ENCODE data around the gene DEPDC1B. TPM values are rescaled to one million over a fixed set of nuclear protein-coding genes. Genes with fewer than 3 reads are reported as not detected.
"Not testable (repeated sequence)": the region's sequence is repeated elsewhere in the genome, so short reads cannot be mapped to it uniquely, and the experiment has no call there.

Gene DEPDC1B
- total RNA-seq, 2 donors from 2014 or later = 0.47 TPM; not detected in 1

DNA sequence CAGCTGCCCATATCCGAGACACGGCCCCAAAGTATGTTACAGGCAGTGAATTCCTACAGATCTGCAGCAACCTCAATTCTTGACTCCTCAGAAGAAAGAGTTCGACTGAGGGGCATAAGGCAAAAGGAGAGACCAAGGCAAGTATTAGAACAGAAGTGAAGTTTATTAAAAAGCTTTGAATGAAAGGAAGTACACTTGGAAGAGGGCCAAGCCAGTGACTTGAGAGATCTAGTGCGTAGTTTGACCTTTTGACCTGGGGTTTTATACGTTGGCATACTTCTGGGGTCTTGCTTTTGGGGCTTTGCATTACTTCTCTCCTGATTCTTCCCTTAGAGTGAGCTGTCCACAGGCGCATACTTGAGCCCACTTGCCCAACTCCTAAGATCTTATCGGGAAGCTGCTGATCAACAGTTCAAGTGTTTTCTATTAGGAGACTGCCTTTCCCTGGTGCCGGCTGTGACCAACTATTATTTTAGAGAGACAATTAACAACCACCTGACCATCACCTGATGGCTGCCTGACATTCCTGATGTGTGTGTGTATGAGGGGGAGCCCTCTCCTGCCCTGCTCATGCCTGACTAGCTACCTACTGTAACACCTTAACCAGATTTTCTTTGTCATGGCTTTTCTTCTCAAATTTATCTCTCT, 1.5 kb upstream of the DEPDC1B start:
- intact Hi-C loops (cut with DNase I) = no loop called here
- DNase-seq (no peak), ATAC-seq (no peak)

- DNase-seq (no peak), ATAC-seq (peak; percentile 20 to 60)
- intact Hi-C loops (cut with DNase I) = no loop called here
Measured at GRCh38 chr5:60700416-60700757, 421 bp upstream of the DEPDC1B start.

DNA sequence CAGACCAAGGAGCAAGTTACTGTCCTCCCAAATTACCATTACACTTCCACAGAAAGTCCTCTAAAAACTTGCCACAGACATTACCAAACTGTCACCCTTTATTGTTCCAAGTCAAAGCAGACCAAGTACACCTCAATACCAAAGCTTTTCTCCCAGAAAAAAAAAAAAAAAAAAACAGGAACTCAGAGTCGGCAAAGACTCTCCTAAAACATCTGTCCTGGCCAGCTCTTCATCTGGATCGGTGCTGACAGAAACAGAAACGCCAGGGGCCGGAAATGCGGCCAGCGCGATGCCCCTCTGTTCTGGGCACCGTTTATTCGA, 718 bp downstream of the DEPDC1B start:
- ATAC-seq = peak; percentile 1 to 5
- intact Hi-C loops (cut with DNase I) = no loop called here
- no peak for DNase-seq

DNA sequence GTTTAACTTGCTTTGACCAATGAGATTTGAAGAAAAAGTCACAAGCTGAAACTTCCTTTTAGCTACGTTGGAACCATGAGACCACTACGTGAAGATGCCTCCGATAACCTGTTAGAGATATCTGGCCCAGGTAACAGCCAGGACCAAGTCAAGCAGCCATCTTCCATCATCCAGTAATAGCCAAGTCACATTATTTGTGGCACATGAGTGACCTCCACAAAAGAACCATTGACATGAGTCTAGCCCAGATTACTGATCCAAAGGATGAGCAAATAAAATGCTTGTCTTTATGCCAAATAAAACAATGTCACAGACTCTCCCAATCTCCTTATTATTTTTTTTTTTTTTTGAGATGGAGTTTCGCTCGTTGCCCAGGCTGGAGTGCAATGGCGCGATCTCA, 1.6 kb downstream of the DEPDC1B start:
- ATAC-seq (no peak), DNase-seq (no peak)
- intact Hi-C loops (cut with DNase I) = no loop called here

GRCh38 chr5:60690326-60690725, 9.6 kb downstream of the DEPDC1B start:
- DNase-seq (no peak), ATAC-seq (no peak)
- intact Hi-C loops (cut with DNase I) = no loop called here

DNA sequence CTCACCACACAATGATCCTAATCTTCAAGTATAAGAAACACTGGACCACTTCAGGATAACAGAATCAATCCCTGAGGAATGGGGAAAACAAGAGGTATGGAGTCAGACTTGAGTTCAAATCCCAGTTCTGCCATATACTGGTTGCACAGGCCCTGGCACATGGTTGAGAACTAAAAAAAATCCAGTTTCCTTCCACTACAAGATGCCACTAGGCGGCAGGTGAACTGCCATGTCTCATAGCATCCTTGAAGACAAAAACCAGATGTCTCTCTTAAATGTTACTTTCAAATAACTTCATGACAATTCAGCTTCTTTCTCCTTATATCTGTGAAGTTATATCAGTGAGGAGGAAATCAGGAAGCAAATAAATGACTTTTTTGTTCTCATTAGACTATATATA, 11.0 kb downstream of the DEPDC1B start:
- intact Hi-C loops (cut with DNase I) = no loop called here
- ATAC-seq (no peak), DNase-seq (no peak)

DNA sequence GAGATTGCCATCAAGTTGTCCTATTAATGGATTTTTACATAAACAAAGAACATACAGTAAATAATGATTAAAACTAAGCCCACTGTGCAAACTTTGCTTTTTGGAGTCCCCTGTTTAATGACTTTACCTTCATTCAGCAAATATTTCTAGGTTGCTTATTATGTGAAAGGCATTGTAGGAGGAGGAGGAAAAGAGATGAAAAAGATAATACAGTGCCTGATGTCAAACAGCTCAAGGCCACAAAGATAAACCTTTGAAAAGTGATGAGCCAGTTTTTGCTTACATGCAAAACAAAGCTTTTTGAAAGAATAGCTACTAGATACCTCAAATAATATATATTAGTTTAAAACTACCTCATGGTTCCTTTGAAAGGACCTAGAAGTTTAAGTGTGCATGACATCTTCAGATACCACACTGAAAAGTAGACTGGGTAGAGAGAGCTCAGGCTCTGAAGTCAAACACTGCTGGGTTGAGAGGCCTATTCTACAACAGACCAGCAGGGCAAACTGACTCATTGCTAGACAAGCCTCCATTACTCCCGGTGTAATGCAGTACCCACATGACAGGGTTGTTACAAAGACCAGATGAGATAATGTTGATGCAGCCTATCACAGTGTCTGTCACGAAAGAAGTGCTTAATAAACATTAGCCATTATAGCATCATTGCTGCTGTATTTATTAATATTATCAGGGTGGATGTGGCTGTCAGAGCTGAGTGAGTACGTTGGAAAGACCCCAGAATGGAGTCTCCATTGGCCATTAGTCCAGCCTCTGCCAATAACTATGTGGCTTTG, 11.8 kb downstream of the DEPDC1B start:
- no peak for DNase-seq

DNA sequence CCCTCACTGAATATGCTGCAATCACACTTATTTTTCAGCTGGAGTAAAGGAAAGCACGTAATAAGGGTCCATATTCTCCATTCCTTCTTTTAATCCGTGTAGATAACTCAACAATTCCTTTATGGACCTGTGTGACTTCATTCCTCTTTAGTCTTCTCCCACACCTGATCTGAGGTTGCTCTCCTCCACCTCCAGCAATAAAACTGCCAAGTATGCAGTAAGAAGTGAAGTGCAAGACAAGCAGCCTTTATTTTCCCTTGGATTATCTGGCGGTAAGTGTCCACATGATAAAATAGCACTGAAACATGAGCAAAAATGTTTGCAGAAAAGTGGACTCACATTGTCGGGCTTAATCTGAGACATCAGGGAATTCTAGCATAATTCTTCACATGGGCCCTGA, 13.8 kb downstream of the DEPDC1B start:
- ATAC-seq = no peak
- intact Hi-C loops (cut with DNase I) = no loop called here
- no peak for DNase-seq

More for the DNA sequence above, 11.8 kb downstream of the DEPDC1B start:
- intact Hi-C loops (cut with DNase I) = no loop called here
- no peak for ATAC-seq

DNA sequence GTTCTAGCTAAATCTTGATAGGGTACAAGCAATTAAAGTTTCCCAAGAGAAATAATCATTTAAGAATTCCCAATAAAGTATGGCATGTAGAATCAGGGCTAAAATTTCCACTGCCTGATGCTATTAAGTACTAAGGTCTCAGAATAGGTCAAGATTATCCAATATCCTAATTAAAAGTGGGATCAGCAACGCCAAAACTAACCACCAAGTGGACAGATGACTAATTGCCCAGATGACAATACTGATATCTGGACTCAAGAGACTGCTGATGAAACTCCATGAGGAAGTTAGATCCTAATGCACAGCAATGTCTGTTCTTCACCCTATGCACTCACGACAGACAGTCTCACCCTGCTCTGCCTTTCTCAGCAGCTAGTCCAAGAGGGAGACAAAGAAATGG, 14.3 kb downstream of the DEPDC1B start:
- no peak for DNase-seq
- intact Hi-C loops (cut with DNase I) = no loop called here
- ATAC-seq = no peak

GRCh38 chr5:60685028-60685427, 14.9 kb downstream of the DEPDC1B start:
- intact Hi-C loops (cut with DNase I) = no loop called here
- DNase-seq = no peak
- no peak for ATAC-seq

DNA sequence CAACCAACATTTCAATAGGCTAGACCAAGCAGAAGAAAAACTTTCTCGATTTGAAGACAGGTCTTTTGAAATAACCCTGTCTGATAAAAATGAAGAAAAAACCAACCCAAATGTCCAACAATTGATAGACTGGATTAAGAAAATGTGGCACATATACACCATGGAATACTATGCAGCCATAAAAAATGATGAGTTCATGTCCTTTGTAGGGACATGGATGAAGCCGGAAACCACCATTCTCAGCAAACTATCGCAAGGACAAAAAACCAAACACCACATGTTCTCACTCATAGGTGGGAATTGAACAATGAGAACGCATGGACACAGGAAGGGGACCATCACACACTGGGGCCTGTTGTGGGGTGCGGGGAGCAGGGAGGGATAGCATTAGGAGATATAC, 18.0 kb downstream of the DEPDC1B start:
- intact Hi-C loops (cut with DNase I); DNase-seq; ATAC-seq: not testable (repeated sequence)

GRCh38 chr5:60679816-60680215, 20.1 kb downstream of the DEPDC1B start:
- ATAC-seq (no peak), DNase-seq (no peak)
- intact Hi-C loops (cut with DNase I) = loop anchor here in 1 of 2 donors (5.0 kb wide), 1 partner anchor 1252 kb away; no protein-coding TSS in a partner anchor

- DNase-seq (no peak), ATAC-seq (no peak)
- intact Hi-C loops (cut with DNase I) = loop anchor here in 1 of 2 donors (5.0 kb wide), 1 partner anchor 1254 kb away; no protein-coding TSS in a partner anchor
Measured at GRCh38 chr5:60677850-60678664, 21.9 kb downstream of the DEPDC1B start.

DNA sequence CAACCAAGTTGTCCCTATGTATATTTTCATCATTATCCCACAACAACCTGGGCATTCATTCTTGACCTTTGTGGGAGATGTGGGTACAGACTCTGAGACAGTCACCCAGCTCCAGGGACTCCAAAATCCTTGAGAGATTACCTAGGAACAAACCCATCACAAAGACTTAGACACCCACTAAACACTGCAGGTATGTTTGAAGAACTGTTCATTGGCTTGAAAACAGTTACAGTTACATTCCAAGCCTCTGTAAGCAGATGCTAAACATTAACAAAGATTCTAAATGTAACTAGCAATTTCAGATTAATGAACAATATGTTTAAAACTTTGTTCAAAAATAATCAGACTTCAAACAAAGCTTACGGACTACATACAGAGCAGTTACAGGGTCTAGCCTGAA, 24.7 kb downstream of the DEPDC1B start:
- intact Hi-C loops (cut with DNase I) = loop anchor here in 1 of 2 donors (5.0 kb wide), 1 partner anchor 1257 kb away; no protein-coding TSS in a partner anchor
- no peak for DNase-seq
- no peak for ATAC-seq

GRCh38 chr5:60674251-60675069, 25.5 kb downstream of the DEPDC1B start:
- ATAC-seq = no peak
- intact Hi-C loops (cut with DNase I) = loop anchor here (5.0 kb wide), 2 partner anchors 862 to 1258 kb away; no protein-coding TSS in a partner anchor

DNA sequence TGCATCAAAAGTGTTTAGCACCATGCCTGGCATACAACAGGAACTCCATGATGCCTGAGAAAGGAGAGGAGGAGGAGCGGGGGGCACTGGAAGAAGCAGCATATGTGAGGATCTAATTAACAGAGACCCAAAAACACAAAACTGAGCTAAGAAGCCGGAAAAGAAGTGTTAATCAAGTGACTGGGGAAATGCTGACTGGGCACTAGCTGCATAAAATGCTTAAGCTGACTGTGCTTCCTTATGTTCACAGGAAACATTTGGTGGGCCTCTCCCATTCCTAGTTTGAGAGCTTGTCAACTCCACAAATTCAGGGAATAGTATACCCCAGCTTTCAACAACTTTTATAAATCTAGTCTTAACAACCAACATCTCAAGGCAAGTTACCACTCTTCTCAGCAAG, 26.6 kb downstream of the DEPDC1B start:
- ATAC-seq (no peak), DNase-seq (no peak)
- intact Hi-C loops (cut with DNase I) = loop anchor here in 1 of 2 donors (5.0 kb wide), 1 partner anchor 861 kb away; no protein-coding TSS in a partner anchor

More at GRCh38 chr5:60674251-60675069, 25.5 kb downstream of the DEPDC1B start:
- no peak for DNase-seq

GRCh38 chr5:60672693-60673264, 27.2 kb downstream of the DEPDC1B start:
- intact Hi-C loops (cut with DNase I) = loop anchor here in 1 of 2 donors (5.0 kb wide), 1 partner anchor 860 kb away; no protein-coding TSS in a partner anchor
- ATAC-seq = no peak
- no peak for DNase-seq

DNA sequence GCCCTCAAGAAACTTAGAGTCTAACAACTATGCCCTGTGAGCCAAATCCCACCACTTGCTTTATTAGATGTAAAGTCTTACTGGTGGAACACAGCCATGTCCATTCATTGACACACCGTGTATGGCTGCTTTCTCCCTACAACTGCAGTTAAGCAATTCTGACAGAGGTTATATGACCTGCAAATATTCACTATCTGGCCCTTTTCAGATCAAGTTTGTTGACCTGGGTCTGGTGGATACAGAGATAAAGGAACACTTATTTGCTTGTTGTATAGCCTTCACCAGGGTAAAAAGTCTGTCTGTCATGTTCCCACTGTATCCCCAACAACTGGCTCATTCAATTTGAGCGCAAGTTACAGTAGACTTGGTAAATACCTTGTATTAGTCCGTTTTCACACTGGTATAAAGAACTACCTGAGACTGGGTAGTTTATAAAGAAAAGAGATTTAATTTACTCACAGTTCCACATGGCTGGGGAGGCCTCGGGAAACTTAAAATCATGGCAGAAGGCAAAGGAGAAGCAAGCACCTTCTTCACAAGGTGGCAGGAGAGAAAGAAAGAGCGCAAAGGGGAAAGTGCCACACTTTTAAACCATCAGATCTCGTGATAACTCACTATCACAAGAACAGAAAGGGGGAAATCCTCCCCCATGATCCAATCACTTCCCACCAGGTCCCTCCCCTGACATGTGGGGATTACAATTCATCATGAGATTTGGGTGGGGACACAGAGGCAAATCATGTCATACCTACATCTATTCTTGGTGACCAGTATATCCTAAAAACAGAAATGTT, 27.9 kb downstream of the DEPDC1B start:
- intact Hi-C loops (cut with DNase I) = loop anchor here in 1 of 2 donors (5.0 kb wide), 1 partner anchor 860 kb away; no protein-coding TSS in a partner anchor
- ATAC-seq (no peak), DNase-seq (no peak)

Measured in left cardiac atrium (tissue), 4 donors.